ENCODE measurements around the gene ITGAL. TPM values are rescaled to one million over a fixed set of nuclear protein-coding genes. Genes with fewer than 3 reads are reported as not detected.

The ITGAL gene
- total and polyA plus RNA-seq, 2 of the 8 experiments (the other 6 are each of a cell fraction or from before 2014, with no cell fraction given): not detected

DNA sequence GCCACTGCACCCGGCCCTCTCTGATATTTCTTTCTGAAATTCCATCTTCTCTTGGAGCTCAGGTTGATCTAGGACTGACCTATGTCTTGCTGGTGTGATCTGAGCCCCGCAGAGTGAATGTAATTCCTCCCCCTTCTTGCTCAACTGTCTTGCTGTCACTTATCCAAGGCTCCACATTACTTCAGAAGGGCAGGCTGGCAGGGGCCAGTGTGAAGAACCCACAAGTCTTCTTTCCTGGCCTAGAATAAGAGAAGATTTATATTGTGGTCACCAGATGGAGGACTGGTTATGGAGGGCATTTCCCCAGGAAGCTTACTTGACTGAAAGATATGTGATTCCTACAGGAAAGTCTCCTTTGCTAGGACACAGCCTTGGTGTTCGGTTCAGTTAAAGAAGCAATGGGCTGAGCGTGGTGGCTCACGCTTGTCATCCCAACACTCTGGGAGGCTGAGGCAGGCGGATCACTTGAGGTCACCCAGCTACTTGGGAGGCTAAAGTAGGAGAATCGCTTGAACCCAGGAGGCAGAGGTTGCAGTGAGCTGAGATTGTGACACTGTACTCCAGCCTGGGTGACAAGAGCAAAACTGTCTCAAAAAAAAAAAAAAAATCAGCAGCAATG lies 13.4 kb downstream of the ITGAL start:
- Histone ChIP-seq H4K91ac (replicated peaks; ENCODE audit: insufficient read length, low read length) (no peak overlapping the region), H2BK20ac (ENCODE audit: low read length) (no peak overlapping the region), H3K79me1 (ENCODE audit: low read depth, low read length) (no peaks in the 10 kb centered on the region), H3K4me1 (replicated peaks in 1 of 4; ENCODE audit: control insufficient read depth in 3 of 4, insufficient read depth in 4 of 4, low read length in 3 of 4) (peaks cover 0 to 3% (median 1%) of the 10 kb centered on the region in 4 experiments; a peak in 1 of 7 replicates), H4K5ac (ENCODE audit: insufficient read length, low read depth, low read length) (no peak overlapping the region), H2AFZ (ENCODE audit: low read length) (no peak overlapping the region), H2AK5ac (ENCODE audit: low read depth, low read length) (no peak overlapping the region), H4K20me1 (replicated peaks in 1 of 2; ENCODE audit: control insufficient read depth in 1 of 2, insufficient read depth in 2 of 2, low read length in 2 of 2) (no peaks in the 10 kb centered on the region), H2BK120ac (replicated peaks; ENCODE audit: low read depth, low read length) (no peak overlapping the region), H3K4me2 (ENCODE audit: insufficient read depth in 1 of 2, low read depth in 2 of 2, low read length in 2 of 2) (no peak overlapping the region), H3K4ac (replicated peaks; ENCODE audit: insufficient read length, low read depth, low read length) (no peak overlapping the region), H3K79me2 (ENCODE audit: control insufficient read depth in 1 of 2, insufficient read depth in 2 of 2, low read length in 2 of 2) (no peaks in the 10 kb centered on the region), H2BK12ac (ENCODE audit: low read depth, low read length) (no peak overlapping the region), H3K18ac (ENCODE audit: extremely low read depth, low read length) (no peak overlapping the region), H3K23ac (ENCODE audit: insufficient read length) (no peak overlapping the region), H2BK15ac (ENCODE audit: low read length) (no peak overlapping the region), H3K27me3 (replicated peaks in 1 of 4; ENCODE audit: control insufficient read depth in 3 of 4, extremely low read depth in 1 of 4, insufficient read depth in 3 of 4, low read length in 3 of 4) (no peaks in the 10 kb centered on the region), H3K56ac (replicated peaks; ENCODE audit: insufficient read length, low read depth, low read length) (no peak overlapping the region), H3K23me2 (ENCODE audit: low read depth, low read length) (no peaks in the 10 kb centered on the region), H3K27ac (ENCODE audit: low read depth, low read length) (no peak overlapping the region), H3K4me3 (ENCODE audit: extremely low read depth in 1 of 4, insufficient read depth in 2 of 4, low read depth in 3 of 4, low read length in 4 of 4) (no peak overlapping the region), H3K36me3 (ENCODE audit: control insufficient read depth in 2 of 4, insufficient read depth in 4 of 4, low read length in 3 of 4) (no peaks in the 10 kb centered on the region), H4K8ac (ENCODE audit: extremely low read depth, insufficient read depth, low read length) (no peak overlapping the region), H3K9ac (replicated peaks in 1 of 4; ENCODE audit: extremely low read depth in 1 of 4, low read depth in 3 of 4, low read length in 3 of 4) (no peak overlapping the region), H3K14ac (ENCODE audit: insufficient read length) (no peak overlapping the region), H3K9me3 (ENCODE audit: insufficient read depth in 2 of 2, low read depth in 1 of 2, low read length in 1 of 2) (no peaks in the 10 kb centered on the region; a peak in 1 of 4 replicates), H2BK5ac (ENCODE audit: low read depth, low read length) (no peak overlapping the region)
- 86% methylated on average over 7 of the region's 7 CpGs; no CpG with 5 or more reads in 1 of the 2 experiments for WGBS, 2 experiments (ENCODE audit: extremely low coverage in 1 of 2, insufficient coverage in 1 of 2, insufficient read length in 1 of 2, insufficient replicate concordance in 2 of 2, low coverage in 1 of 2, low lambda C conversion rate in 2 of 2, missing lambda C conversion rate in 1 of 2)
- ChIA-PET CTCF (ENCODE audit: partially characterized antibody) (interaction anchor here (0.6 to 2.1 kb wide), 3 partner anchors 37 to 1388 kb away, joined by 3 to 6 read pairs (median 5); partner anchors contain the start of gene ZNF267), POLR2A (ENCODE audit: partially characterized antibody) (no interaction called here)
- FAIRE-seq (no peak), DNase-seq (ENCODE audit: low read depth in 1 of 2, low spot score in 2 of 2) (no peak)
- TF ChIP-seq, protein P1, sequence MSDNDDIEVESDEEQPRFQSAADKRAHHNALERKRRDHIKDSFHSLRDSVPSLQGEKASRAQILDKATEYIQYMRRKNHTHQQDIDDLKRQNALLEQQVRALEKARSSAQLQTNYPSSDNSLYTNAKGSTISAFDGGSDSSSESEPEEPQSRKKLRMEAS (IDR thresholded peaks at IDR 0.05): no peak
- TF ChIP-seq BACH1 (IDR thresholded peaks at IDR 0.05; ENCODE audit: low read length) (no peak), SAP30 (IDR thresholded peaks at IDR 0.05; ENCODE audit: insufficient read depth, insufficient replicate concordance, low read length) (no peak), JUN (IDR thresholded peaks at IDR 0.05; ENCODE audit: low read depth, low read length) (no peak), GABPA (IDR thresholded peaks at IDR 0.05; ENCODE audit: borderline replicate concordance, insufficient read depth, low read length) (no peak), POU5F1 (IDR thresholded peaks at IDR 0.05; ENCODE audit: low read depth, low read length) (no peak), RFX5 (IDR thresholded peaks at IDR 0.05; ENCODE audit: borderline replicate concordance, low read depth, low read length) (no peak), FOSL1 (IDR thresholded peaks at IDR 0.05; ENCODE audit: insufficient read depth, low read depth, low read length) (no peak), ZNF274 (IDR thresholded peaks at IDR 0.05; ENCODE audit: borderline replicate concordance, extremely low read depth, low read length) (no peak), MAFK (IDR thresholded peaks at IDR 0.05; ENCODE audit: low read depth, low read length) (no peak)
